NCI-H774 (cell line): ENCODE data around the gene CTNS.

Experiments
- DNase-seq: peaks from one replicate; lab custom pipeline; 2025; lab: John Stamatoyannopoulos, UW

Gene CTNS

GRCh38 chr17:3636154-3636907 lies at the start of gene CTNS, which contains the start of gene SHPK:
TSS of gene CTNS (plus strand) at chr17:3636760. CDS start at chr17:3640207, 3,447 bp downstream.
TSS of gene SHPK (minus strand) at chr17:3636250. CDS start at chr17:3636219, 31 bp downstream.
- DNase-seq = peak; percentile 80

DNA sequence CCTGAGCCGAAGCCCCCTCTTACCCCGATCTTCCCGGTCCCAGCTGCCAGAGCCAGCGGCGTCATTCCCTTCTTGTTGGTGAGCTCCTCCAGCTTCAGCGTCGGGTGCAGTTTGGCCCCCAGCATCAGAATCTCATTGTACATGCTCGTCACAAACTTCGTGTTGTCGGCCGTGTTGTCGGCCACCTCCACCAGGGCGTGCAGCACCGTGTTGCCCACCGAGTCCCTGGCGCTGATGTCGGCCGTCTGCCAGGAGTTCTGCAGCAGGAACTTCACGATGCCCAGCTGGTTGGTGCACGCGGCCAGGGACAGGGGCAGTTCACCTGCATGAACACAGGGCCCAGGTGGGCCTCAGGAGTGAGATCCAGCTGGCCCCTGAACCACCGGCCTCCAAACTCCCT lies 46.8 kb upstream of the CTNS start:
- no peak for DNase-seq

- DNase-seq = no peak
Observed at GRCh38 chr17:3590231-3590630, 46.3 kb upstream of the CTNS start.

DNA sequence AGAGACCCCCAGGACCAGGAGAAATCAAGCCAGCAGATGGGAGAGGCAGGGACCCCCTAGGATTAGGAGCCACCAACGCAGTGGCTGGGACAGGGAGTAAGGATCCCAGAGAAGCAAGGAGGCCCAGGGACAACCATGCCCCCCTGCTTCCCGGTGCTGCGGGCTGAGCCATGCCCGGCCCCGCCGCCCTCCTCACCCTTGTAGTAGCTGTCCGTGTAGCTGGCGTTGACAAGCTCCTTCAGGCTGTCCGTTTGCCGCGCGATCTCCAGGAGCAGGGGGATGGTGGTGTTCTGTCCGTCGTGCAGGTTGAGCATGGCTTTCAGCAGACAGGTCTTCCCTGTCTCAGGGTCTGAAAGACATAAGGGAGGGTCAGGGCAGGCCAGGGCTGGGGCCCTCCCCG lies 45.8 kb upstream of the CTNS start:
- DNase-seq = no peak

GRCh38 chr17:3592216-3592860 lies 44.2 kb upstream of the CTNS start:
- no peak for DNase-seq

DNA sequence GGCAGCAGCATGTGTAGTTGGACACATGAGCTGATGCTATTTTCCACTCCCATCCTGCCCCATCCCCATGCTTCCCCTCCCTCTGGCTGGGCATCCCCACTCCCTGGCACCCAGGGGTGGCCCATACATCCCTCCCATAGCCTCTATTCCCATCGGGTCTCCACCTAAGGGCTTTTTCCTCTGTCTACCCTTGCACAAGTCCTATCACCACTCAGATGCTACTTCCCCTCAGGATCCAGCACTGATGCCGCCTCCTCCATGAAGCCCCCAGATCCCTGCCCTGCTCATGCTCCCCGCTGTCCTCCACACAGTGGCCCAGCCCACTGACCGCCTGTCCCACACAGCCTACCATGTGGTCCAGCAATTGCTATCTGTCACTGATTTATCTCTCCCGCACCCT lies 43.2 kb upstream of the CTNS start:
- no peak for DNase-seq

GRCh38 chr17:3594051-3594800 lies 42.3 kb upstream of the CTNS start:
- no peak for DNase-seq

DNA sequence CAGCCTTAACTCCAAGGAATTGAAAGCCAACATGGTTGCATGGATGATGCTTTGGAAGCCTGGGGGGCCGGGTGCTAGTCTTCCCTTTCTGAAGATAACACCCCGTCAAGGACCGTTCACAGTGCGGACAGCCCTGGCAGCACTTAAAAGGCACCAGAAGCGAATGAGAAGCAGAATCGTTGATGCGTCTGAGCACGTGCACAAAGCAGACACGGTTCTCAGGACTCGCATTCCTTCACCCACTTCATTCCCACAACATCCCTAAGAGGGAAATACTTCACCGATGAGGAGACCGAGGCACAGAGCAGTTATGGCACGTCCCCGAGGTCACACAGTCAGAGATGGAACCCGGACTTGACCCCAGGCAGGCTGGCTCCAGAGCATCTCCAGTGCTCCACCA lies 41.6 kb upstream of the CTNS start:
- no peak for DNase-seq

GRCh38 chr17:3596804-3597464 lies 39.6 kb upstream of the CTNS start:
- no peak for DNase-seq

- DNase-seq = no peak
Observed at GRCh38 chr17:3598078-3598477, 38.5 kb upstream of the CTNS start.

- no peak for DNase-seq
Observed at GRCh38 chr17:3600529-3601205, 35.9 kb upstream of the CTNS start.

DNA sequence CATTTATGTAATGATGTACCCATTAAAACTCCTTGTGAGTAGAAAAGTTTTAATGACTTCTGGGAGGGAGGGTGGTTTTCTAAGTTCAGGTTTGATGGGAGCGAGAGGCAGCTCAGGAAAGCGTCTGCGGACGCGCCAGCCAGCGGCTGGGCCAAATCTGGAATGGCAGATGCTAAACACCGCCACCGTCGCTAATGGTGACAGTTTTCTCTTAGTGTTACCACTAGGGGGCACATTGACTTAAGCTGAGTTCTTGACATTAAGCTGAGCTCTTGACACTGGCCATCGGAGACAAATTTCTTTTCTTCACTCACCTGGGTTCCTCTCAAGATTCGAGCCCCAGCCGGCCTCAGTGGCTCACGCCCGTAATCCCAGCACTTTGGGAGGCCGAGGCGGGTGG lies 34.1 kb upstream of the CTNS start:
- DNase-seq = no peak

DNA sequence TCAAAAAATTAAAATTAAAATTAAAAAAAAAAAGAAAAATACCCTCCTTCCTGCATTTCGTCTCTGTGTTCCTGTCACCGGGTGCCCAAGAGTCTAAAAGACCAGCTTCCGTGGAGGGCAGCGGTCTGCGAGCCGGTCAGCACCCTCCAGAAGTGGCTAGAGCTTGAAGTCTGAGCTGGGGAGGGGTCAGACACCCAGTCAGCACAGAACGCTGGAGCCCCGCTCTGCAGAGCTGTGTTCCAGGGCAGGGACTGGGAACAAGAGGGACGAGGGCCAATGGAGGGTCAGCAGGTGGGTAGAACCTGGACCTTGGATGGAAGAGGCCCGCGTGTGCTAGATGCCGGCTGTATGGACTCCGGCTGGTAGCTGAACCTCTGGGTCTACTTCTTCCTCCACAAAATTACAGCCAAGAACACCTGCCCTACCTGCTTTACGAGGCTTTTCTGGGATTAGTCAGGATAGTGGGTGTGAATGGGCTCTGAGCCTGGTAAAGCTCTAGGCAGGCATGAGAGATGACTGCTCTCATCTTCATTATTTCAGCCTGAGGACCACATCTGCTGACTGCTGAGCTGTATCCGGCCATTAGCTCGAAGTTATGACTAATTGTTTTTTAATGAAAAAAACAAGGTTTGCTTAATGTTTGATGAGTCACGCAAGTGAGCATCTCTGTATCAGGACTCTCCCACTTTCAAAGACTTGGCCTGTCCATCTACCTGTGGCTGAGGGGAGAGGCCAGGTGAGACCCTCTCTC lies 33.3 kb upstream of the CTNS start:
- no peak for DNase-seq

- DNase-seq = no peak
Observed at GRCh38 chr17:3603870-3604259, 32.7 kb upstream of the CTNS start.

GRCh38 chr17:3609689-3610088 lies 26.9 kb upstream of the CTNS start:
- DNase-seq = no peak

- no peak for DNase-seq
Observed at GRCh38 chr17:3610523-3610922, 26.0 kb upstream of the CTNS start.

DNA sequence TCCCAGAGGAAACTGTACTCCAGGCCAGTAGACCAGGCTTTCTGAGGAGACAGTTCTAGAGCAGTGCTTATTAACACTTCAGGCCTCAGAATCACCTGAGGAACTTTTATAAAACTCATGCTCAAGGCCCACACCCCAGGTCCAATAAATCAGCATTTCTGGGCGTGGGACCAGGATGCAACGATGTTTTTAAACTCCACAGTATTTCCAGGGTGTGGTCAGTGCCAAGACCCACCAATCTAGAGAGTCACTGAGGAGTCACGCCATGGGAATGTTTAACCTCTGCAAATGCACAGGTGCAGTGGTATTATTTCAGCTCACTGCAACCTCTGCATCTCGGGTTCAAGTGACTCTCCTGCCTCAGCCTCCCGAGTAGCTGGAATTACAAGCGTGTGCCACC lies 23.4 kb upstream of the CTNS start:
- DNase-seq = no peak

GRCh38 chr17:3615160-3615870 lies 21.2 kb upstream of the CTNS start:
- no peak for DNase-seq

- DNase-seq = no peak
Observed at GRCh38 chr17:3621146-3621720, 15.3 kb upstream of the CTNS start.

DNA sequence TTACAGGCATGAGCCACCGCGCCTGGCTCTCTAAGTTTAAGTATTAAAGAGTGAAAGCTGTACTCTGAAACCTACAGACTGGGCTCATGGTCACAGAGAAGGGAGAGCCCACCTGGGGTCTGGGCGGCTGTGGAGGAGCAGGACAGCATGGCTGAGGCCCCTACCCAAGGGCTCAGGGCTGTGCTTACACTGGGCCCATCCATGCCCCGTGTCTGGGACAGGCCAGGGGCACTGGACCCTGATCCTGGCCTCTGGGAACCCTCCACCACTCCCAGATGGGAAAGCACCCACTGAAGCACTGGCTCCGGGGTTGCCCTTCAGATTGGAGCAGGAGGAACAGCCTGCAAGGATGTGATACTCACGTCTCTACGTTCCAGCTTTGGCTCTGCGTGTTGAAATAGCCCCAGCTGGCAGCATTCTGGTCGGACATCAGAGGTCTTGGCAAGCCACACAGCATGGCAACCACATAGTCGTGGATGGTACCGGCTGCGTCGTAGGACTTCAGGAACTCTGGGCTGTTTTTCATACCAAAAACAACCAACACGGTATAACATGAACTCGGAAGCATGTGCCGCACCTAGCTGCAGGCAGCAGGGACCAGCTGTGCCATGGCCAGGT lies 13.5 kb upstream of the CTNS start:
- no peak for DNase-seq
